Measurements from ENCODE around the gene EDN1.

The EDN1 gene

DNA sequence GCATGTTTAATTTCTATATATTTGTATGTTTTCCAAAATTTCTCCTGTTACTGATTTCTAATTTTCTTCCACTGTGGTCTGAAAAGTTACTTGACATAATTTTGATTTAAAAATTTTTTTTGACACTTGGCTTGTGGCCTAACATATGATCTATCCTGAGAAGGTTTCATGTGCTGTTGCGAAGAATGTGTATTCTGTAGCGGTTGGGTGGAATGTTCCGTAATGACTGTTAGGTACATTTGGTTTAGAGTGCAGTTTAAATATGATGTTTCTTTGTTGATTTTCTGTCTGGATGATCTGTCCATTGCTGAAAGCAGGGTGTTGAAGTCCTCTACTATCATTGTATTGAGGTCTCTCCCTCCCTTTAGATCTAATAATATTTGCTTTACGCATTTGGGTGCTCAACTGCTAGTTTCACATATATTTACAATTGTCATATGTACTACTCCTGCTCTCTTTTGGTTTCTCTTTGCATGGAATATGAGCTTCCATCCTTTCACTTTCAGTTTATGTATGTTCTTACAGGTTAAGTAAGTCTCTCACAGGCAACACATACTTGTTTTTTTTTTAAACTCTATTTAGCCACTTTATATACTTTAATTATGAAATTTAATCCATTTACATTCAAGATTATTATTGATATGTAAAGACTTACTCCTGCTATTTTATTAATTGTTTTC, 19.5 kb upstream of the EDN1 start:
- DNase-seq, result no peak

DNA sequence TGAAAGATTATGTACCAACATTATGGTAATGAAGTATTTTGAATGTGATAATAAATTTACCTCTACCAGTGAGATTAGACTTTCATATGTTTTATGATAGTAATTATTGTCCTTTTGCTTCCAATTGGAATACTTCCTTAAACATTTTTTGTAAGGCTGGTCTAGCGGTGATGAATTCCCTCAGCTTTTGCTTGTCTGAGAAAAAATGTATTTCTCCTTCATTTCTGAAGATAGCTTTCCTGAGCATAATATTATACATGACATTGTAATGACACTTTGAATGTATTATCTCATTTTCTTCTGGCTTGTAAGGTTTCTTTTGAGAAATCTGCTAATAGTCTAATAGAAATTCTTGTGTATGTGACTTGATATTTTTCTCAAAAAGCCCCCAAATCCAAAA, 18.6 kb upstream of the EDN1 start:
- no peak for DNase-seq

DNA sequence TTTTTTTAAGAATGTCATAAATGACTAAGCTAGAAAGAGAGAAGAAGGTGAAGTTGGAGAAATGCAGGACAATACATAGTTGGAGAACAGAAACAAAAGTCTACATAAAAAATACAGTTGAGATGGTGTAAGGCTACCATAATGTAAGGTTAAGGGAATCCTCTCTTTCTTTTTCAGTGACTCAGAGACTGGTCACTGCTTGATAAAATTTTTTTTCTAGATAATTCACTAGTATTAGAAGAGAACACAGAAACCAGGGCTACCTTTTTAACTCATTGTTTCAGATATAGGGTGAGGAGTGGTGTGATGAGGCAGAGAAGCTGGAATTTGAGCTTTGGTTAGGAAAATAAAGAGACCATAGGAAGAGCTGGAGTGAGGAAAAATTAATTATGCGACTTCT, 18.2 kb upstream of the EDN1 start:
- DNase-seq, result no peak

DNA sequence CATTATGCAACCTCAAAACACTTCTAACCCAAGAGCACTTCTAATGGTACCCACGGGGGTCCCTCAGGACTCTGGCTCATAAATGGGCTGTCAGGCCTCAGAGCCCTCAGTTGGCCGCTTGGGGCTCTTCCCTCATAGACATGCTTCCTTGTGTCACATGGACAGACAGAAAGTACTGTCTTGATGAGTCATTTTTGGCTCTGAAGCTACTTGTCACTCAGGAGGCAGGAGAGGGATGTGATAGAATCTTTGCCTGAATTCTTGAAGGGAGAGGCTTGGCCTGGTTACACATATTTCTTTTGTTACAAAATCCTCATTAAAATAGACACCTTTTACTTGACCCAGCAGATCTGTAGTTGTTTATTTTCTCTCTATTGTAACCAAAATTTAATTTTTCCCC, 15.1 kb upstream of the EDN1 start:
- no peak for DNase-seq

DNA sequence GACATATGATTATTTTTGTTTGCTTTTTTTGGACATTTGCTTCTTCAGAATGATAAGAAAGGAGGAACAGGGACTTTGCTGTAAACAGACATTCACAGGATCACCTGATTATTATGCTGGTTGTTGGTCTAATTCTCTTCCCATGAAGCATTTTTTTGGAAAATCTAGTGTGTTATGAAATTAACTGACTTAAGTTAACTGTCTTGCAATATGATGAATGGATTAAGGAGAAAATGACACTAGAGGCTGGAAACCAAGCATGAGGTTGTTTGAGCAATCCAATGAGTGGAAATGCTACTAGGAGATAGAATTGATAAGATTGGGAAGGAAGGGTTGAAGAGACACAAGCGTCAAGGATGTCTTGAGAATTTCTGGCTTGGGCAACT, 13.2 kb upstream of the EDN1 start:
- DNase-seq, result no peak

DNA sequence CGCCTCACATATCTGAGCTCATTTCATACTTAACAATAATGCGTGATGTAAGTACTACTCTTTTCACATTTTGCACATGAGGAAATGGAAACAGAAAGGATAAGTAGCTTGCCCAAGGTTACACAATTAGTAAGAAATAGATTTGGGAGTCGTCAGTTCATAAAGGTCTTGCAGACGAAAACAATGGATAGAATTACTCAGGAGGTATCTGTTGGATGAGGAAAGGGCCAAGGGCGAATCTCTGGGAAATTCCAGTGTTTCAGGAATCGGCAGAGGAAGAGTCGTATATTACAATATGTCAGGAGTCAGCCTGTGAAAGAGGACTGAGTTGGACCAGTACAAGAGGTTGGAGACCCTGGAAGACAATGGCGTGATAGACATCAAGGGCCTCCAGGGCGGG, 12.8 kb upstream of the EDN1 start:
- DNase-seq, result no peak

DNA sequence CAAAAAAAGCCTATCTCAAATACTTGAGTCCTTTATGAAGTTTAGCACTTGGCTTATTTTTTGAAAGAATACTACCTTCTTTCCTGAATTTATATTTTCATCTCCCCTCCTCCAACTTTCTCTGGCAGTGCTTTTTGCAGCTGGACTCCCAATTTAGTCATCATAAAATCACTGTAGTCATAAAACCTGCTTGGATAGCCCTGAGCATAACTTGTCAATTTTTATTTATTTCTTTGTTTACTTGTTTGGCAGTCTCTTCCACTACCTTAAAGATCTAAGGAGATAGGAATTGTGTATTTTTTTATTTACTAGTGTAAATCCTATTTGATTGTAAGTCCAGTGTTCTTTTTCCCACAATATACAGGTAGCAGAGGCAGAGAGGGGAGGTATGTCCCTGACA, 11.2 kb upstream of the EDN1 start:
- no peak for DNase-seq

DNA sequence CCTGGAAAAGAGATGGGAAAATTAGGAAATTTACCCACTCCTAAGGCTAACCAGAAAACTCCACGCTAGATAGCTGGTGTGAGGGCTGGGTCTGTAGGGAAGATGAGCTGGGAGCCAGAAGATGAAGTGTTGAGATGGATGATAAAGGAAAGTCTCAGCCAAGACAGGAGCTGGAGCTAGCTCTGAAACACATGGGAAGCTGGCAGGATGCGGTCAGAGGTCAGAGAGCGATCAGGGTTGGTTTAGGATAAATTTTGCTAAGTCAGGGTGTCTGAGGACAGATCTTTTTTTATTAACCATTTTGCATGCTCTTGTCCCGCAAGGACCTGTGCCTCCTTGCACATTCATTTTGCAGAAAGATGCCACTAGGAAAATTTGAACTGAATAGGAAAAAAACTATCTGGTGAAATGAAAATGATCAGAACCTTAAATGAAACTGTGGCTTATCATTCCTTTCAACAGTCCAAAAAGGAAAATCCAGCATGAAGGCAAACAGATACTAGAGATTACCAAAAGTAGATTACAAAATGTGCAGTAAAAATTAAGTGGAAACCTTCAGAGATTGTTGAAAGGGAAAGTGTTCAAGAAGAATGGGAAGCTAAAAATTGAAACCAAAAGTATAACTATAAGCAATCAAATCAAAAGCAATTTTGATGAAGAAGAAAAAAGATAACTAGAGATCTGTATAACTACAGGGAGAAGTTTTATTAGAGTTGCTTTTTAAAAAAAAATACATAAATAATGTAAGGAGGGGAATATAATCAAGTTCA, 10.7 kb upstream of the EDN1 start:
- DNase-seq, result no peak

DNA sequence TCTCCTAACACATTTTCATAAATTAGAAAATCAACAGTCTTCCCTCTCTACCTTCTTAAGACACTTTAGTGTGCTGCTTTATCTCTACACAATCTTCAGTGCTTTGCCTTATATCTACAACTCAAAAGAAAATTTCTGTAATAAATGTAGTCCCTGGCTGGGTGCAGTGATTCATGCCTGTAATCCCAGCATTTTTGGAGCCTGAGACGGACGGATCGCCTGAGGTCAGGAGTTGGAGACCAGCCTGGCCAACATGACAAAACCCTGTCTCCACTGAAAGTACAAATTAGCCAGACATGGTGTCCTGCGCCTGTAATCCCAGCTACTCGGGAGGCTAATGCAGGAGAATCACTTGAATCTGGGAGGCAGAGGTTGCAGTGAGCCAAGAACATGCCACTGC, 9.7 kb upstream of the EDN1 start:
- no peak for DNase-seq

DNA sequence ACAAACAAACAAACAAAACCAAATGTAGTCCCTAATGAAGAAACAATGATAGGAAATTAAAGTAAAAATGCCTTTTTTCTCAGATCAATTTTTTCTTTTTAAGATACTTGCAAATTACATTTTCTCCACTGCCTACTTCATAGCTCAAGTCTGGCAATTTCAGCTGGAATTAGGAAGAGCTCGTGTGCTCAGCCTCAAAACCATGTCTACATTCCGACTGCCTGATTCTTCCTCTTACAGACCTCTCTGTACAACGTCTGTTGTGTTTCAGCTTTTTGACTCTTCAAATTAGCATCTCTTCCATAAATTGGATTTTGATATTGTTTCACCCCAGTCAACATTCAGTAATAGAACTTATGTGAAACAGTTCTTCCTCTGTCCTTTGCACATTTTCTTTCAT, 9.3 kb upstream of the EDN1 start:
- DNase-seq, result no peak

DNA sequence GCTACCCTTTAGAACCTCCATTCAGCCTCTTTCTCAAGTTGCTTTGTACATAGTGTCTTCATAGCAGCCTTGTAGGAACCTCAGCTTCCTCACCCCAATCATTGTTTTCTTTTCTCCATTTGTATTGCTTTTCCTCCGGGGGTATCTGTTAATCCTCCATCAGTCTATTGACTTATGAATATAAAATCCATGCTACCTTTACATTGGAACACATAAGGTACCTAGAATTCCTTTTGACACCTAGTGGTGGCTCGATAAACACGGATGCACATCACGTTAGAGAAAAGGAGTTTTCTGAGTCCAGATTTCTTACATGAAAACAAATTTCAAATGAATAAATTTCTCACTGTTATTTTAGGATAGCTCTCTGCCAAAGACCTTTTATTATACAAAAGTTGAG, 6.3 kb upstream of the EDN1 start:
- no peak for DNase-seq

DNA sequence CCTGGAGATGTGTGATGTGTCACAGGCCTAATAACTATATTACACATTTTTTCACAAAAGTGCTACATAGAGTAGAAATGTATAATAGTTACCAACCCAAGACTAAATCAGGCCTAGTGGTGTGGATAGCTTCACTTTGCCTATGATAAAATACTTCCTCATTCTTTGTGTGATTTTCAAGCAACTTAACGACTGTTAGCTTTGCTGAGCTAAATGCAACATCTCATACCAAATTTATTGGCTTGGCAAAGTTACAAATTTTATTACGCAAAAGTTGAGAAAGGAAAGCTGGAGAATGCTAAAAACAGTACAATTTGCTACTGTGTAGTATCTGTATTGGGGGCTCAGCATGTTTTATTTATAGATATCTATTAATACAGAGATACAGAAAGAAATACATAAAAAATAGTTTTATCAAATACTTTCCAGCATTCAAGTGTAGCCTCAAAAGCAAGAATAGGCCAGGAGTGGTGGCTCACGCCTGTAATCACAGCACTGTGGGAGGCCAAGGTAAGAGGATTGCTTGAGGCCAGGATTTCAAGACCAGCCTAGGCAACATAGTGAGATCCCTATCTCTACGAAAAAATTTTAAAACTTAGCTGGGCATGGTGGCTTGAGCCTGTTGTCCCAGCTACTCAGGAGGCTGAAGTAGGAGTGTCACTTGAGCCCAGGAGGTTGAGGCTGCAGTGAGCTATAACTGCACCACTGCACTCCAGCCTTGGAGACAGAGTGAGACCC, 3.6 kb upstream of the EDN1 start:
- no peak for DNase-seq

DNA sequence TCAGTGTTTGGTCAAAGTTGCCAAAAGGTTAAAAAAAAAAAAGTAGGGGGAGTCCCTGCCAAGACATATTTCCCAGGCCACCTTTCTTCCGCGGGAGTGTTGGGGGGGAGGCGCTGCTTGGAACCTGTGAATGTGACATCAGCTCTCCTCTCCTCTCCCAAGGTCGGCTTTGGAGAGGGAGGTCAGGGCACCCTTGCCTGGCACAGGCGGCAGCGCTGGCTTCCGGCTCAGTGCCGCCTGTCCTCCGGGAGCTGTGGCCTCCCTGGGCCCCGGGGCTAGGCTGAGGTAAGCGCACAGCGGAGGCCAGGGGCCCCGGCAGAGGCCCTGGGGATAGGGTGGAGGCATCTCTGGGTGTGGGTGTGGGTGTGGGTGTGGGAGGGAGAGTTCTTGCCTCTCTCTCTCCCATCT, 1.9 kb upstream of the EDN1 start:
- DNase-seq, result no peak

DNA sequence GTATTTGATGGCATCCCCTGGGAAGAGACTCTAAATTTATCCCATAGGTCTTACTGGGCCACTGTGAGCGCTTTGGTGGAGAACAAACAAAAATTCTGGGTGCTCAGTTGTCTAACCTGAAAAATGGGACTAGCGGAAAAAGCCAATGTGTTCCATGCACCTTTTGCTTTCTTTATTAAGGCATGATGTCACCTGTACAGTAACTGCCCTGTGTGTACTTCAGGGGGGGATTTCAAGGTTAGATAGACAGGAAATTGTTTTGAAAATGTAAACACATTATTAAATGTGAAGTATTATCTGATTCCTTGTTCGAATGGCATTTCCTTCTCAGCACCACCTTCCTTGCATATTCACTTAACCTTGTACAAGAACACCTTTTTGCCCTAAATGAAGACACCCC, 1.2 kb upstream of the EDN1 start:
- no peak for DNase-seq

DNA sequence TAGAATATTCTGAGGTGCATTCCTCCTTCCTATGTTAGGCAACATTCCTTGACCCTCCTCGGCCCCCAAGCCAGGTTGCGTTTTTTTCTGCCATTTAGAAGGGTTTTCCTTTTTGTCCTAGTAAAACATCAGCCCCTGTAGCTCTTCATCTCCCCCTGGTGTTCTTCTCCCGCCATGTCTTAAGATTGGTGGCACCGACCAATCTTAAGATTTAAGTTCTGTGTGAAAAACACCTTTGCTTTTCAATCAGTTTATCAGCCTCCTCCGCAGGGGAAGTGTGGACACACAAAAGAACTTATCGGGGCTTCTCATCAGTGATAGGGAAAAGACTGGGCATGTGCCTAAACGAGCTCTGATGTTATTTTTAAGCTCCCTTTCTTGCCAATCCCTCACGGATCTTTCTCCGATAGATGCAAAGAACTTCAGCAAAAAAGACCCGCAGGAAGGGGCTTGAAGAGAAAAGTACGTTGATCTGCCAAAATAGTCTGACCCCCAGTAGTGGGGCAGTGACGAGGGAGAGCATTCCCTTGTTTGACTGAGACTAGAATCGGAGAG, 719 bp upstream of the EDN1 start:
- no peak for DNase-seq

DNA sequence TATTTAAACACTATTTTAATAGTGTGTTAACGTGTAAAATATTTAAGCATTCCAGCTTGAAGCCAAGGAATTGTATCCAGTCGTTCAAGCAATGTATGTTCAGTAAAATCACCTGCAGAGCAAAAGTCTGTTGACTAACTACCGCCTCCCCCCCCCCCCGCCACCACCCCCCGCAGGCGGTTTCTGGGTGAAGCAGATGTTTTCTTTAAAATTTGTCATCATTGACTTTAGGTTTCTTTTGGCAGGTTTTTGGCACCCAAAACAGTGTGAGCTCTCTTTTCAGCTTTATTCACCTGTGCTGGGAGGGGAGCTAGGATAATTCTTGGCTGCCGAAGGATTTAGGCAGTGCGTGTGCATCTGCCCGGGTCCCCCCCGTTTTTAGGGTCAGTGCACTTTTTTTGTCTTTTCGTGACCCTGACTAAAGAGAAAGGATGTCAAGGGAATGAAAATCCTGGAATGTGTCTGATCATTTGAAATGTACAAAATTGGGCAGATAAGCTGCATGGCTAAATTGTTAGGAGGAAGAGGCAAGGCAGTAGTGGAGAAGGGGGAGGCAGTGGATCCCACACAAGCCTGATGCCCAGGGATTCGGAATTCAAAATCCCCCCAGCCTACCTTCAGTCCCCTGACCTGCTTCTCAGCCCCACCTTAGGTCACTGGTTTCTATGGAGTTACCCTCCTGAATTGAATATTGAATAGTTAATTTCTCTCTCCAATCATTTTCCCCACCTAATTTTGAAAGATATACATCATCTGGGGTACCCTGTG, 1.1 kb downstream of the EDN1 start:
- no peak for DNase-seq

DNA sequence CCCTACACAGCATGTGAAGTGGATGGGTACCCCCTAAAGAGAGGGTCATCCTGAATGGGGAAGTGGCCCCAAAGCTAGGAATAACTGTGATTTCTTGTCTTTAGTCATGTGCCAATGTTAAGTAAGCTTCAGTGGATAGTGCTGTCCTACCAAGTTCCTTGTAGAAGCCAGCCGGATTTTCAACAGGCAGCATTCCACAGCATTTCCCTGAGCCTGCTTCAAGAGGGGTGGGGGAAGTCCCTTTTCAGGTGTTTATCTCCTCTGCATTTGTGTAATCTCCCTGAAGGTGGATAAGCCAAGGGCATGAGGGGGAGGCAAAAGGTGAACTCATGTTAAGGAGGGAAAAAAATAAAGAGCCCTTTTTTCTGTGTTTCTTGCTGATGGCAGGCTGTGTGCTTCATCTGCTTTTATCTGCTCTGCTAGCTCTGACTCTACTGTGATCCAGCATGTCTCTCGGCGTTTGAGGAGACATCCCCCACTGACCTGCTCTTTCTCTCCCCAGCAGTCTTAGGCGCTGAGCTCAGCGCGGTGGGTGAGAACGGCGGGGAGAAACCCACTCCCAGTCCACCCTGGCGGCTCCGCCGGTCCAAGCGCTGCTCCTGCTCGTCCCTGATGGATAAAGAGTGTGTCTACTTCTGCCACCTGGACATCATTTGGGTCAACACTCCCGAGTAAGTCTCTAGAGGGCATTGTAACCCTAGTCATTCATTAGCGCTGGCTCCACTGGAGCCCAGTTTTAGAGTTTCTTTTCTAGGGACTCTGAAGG, 1.9 kb downstream of the EDN1 start:
- no peak for DNase-seq

DNA sequence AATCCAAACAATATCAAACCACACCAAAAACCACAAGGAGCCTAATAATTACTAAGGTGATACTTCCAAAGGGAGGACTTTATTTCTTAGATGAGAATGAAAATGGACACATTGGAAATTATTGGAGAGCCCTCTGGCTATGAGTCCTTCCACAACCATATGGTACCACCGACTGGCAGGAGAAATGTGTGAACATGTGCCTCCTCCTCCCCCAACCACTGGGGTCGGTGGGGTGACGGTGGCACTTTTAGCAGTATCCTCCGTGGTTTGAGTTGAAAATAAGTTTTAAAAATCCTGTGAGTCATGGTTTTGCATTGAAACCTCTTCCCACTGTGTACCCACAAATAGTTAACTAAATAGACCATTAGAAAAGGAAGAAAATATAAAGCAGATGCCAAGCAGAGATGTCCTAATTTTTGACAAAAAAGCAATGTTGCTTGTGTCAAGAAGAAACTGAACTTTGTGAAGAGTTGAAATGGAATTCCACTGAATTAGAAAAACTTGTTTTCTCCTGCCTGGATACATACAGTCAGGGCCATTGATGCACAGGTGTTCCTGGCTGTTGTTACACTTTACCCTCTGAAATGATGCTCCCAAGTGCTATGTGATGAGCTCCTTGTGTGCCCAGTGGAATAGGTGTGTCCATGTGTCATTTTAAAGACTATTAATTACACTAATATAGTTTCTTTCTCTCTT, 3.2 kb downstream of the EDN1 start:
- no peak for DNase-seq

DNA sequence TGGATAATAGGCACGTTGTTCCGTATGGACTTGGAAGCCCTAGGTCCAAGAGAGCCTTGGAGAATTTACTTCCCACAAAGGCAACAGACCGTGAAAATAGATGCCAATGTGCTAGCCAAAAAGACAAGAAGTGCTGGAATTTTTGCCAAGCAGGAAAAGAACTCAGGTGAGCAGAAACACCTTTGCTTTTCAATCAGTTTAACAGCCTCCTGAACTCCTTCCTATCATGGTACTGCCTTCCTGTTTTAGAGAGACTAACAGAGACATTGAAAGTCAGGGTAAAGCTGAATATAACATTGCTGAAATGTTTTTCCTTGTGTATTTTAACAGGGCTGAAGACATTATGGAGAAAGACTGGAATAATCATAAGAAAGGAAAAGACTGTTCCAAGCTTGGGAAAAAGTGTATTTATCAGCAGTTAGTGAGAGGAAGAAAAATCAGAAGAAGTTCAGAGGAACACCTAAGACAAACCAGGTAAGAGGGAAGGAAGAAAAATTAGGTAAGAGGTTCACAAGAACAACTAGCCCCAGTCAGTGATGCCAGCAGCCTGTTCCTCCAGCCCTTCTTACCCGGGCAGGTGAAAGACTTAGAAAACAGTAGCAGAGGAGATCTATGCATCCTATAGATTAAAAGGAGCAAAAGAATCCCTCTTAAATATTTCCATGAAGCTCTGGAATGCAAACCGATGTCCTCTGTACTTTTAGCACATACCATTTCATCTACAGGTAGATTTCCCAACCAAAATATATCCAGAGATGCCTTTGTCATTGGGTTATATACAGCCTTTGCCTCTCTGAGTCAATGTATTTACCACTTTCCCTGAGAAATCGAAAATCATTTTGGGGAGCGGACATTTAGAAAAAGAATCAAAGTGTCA, 4.0 kb downstream of the EDN1 start:
- DNase-seq, result no peak

DNA sequence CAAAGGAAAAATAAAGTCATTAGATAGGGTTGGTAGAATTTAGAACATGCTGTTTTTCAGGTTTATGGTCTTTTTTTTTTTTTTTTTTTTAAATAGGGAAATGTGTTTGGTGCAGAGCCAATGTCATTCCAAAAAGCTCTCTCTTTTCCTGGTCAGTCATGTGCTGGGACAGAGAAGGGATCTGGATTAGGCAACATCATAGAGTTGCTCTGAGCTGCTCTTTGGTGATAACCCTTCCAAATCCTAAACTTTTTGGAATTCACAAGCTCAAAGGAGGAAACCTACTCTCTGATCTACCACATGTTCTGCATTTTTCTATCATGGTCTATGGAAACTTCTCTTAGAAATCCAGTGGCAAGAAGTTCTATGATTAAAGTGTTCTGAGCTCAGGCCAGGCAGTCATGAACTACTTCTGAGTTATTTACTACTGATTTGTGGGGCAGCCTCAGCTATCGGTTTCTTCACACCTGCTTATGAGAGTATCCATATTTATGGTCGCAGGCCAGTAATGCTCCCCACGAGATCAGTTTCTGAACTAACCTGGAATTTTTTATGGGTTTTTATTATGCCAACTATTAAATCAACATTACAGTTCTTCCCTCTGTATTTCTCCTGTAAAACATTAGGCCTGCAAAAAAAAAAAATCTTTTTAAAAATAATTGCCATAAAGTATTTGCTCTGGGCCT, 4.8 kb downstream of the EDN1 start:
- DNase-seq, result no peak
